Dermis microvascular lymphatic vessel endothelial cell (primary cell): ENCODE measurements around the gene TMEM263. TPM values are rescaled to one million over a fixed set of nuclear protein-coding genes. Genes with fewer than 3 reads are reported as not detected.
"Not testable (repeated sequence)": the region's sequence is repeated elsewhere in the genome, so short reads cannot be mapped to it uniquely, and the experiment has no call there.

ENCODE experiments used
- DNase-seq, 2 donors: peaks; one replicate each; pipeline versions ENCODE4 v3.0.0 to v3.0.0-alpha.2; 2010; ENCODE audit warnings: low read depth in 2 of 2
- total RNA-seq: library from RNA; depleted of rRNA; stranded (reverse); fragments of >200 nt; gene quantifications from 2 replicates; pipeline ENCODE4 v1.2.1, GENCODE V29; 2014

The TMEM263 gene
- total RNA-seq, result 40.6 TPM in 2 replicates

DNA sequence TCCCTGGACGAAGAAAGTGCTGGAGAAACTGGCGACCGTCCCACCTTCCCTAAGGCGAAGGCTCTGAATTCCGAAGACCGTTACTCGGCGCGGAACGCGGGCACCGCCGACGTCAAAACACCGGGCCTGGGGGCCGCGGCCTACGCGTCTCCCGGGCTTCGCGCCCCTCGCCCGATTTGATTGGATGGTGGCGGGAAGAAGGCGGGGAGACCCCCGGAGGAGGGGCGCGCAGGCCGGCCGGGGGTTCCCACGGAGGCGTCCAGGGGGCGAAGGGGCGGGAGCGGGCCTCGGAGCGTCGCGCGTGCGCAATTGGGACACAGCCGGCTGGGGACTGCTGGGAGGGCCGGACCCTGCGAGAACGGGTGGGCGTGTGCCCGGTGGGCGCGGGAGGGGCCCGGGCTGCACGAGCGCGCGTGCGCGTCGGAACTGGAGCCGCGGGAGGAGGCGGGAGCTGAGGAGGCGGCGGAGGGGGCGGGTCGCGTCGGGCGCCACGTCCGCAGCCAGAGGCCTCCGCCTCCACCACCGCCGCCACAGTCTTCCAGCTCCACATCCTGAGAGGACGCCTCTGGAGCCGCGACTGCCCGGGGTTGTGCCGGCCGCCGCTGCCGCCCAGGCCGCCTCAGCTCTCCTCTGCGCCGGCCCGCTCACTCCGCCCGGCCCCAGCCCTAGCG, at the start of gene TMEM263:
Gene TMEM263 (plus strand): TSS at position 531 of the 671 bp plus-strand sequence. CDS start 11,210 bp downstream, outside the sequence.
- DNase-seq, result peak; percentile 88 to 98

DNA sequence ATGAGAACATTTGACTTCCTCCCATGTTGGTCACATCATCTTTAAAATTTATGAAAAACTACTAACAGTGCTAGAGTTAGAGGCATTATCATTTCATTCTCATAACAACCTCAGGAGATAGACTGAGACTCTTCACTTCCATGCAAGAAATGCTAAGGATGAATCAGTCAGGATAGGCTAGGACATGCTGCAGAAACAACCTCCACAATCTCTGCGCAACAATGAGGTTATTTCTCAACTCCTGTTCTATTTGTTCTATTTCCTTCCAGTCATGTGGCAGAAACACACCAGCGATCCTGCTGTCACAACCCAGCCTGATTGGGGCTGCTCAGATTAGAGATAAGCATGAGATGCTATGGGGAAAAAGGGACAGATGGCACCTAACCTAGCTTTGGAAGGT, 49.0 kb upstream of the TMEM263 start:
- DNase-seq, result no peak

GRCh38 chr12:106907411-106907810, 48.3 kb upstream of the TMEM263 start:
- no peak for DNase-seq

GRCh38 chr12:106907846-106908245, 47.9 kb upstream of the TMEM263 start:
- DNase-seq, result no peak

DNA sequence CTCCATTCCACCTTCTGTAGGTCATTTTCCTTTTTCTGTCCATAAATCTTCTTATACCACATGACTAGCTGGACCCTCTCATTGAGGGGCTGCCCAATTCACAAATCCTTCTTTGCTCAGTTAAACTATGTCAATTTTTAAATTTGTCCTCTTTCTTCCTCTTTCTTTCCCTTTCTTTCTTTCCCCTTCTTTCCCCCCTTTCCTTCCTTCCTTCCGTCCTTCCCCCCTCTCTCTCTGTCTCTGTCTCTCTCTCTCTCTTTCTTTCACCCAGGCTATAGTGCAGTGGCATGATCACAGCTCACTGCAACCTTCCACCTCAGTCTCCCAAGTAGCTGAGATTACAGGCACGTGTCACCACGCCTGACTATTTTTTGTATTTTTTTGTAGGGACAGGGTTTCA, 47.1 kb upstream of the TMEM263 start:
- DNase-seq, result no peak

GRCh38 chr12:106910202-106910601, 45.5 kb upstream of the TMEM263 start:
- no peak for DNase-seq

DNA sequence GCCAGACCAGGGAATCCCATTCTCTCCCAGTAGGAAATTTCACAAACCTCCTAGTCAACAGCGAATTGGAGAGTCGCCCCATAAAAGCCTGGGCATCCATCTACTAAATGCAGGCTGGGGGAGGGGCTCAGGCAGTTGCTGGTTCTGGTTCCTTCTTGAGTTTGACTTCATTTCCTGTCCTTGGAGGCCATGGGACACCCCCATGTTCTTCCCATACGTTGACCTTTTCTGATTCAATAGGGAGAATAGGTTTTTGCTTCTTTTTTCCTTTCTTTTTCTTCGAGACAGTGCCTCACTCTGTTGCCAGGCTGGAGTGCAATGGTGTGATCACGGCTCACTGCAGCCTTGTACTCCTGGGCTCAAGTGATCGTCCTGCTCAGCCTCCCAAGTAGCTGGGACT, 44.1 kb upstream of the TMEM263 start:
- no peak for DNase-seq

DNA sequence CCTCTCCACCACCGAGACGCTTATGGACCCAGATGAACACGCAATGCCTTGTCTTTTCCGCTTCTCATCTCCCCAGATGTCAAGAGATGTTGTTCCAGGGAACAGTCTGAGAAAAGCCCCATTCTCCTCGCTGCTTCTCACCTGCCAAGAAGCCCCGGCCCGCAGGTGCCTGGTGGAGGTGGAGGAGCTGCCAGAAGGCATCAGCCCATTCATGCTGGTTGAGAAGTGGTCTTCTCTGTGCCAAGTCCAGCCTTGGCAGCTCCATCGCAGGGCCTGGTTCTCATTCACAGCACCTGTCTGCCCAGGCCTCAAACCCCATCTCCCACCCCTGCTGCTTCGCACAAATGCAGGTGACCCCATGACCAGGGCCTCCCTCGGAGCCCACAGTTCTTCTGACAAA, 42.3 kb upstream of the TMEM263 start:
- no peak for DNase-seq

- no peak for DNase-seq
Measured at GRCh38 chr12:106914796-106915634, 40.7 kb upstream of the TMEM263 start.

- DNase-seq, result no peak
Measured at GRCh38 chr12:106915635-106916026, 40.1 kb upstream of the TMEM263 start.

DNA sequence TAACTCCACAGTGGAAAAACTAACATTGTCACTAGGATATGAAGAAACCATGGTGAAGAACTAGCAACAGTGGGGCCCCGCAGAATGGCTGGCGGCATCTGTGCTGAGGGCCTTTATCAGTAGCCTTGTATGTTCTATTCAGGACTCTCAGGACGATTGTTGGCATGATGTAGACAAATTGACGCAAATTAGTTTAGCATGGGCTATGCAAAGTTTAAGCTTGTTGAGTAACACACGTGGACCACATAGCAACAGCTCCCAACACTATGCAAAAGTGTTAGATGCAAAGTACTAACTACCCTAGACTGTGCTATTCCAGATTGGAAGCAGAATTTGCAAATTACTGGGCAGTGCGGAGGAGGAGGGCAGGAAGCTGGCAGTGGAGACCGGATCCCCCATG, 38.2 kb upstream of the TMEM263 start:
- DNase-seq, result peak; percentile 21 to 35

GRCh38 chr12:106918746-106919145, 37.0 kb upstream of the TMEM263 start:
- peak; percentile 41 to 51 for DNase-seq

DNA sequence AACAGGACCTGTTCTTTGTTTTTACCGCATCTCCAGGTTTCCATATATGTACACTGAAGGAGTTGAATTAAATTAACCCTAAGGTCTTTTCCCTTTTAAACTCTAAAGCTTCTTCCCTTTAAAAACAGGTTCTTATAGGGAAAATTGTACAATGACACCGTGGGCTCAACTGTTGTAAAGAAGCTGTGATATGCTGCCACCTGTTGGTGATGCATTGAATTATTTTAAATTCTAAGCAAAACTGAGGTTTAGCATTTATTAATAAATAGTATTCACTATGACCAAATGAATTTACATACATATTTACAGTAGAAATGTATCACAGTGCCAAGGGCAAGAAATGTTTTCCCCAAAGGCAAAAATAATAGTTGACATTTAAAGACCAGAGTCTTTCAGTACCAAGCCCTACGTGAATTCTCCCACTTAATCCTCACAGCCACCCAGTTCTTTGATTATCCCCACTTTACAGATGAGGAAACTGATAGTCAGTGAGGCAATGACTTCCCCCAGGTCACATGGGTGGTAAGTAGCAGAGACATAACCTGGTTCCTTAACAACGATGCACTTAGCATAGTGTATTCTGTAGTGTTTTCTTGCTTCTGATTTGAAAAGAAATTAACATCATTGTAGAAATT, 35.7 kb upstream of the TMEM263 start:
- peak; percentile 51 to 63 for DNase-seq

GRCh38 chr12:106921976-106922375, 33.7 kb upstream of the TMEM263 start:
- not testable (repeated sequence) for DNase-seq

DNA sequence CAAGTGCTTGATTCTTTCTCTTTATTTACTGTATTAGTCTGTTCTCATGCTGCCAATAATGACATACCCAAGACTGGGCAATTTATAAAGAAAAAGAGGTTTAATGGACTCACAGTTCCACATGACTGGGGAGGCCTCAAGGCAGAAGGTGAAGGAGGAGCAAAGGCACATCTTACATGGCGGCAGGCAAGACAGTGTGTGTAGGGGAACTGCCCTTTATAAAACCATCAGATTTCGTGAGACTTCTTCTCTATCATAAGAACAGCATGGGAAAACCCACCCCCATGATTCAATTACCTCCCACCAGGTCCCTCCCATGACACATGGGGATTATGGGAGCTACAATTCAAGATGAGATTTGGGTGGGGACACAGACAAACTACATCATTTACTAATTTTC, 32.1 kb upstream of the TMEM263 start:
- DNase-seq, result not testable (repeated sequence)

- no peak for DNase-seq
Measured at GRCh38 chr12:106924268-106924861, 31.3 kb upstream of the TMEM263 start.

DNA sequence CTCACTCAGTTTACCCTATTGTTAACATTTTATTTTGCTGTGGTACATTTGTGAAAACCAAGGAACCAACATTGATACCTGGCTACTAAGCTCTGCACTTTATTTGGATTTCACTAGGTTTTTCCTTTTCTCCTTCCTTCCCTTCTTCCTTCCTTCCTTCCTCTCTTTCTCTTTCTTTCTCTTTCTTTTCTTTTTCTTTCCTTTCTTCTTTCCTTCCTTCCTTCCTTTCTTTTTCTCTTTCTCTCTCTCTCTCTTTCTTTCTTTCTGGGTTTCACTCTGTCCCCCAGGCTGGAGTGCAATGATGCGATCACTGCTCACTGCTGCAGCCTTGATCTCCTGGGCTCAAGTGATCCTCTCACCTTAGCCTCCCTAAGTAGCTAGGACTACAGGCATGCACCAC, 29.1 kb upstream of the TMEM263 start:
- DNase-seq, result no peak

DNA sequence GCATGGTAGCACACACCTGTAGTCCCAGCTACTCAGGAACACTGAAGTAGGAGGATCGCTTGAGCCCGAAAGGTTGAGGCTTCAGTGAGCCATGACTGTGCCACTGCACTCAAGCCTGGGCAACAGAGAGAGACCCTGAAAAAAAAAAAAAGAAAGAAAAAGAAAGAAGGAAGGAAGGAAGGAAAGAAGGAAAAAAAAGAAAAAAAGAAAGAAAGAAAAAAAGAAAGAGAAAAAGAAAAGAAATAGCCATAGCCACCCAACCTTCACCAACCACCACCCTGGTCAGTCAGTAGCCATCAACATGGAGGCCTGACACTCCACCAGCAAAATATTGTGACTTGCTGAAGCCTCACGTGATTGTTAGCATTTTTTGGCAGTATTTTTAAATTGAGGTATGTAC, 21.4 kb upstream of the TMEM263 start:
- no peak for DNase-seq

DNA sequence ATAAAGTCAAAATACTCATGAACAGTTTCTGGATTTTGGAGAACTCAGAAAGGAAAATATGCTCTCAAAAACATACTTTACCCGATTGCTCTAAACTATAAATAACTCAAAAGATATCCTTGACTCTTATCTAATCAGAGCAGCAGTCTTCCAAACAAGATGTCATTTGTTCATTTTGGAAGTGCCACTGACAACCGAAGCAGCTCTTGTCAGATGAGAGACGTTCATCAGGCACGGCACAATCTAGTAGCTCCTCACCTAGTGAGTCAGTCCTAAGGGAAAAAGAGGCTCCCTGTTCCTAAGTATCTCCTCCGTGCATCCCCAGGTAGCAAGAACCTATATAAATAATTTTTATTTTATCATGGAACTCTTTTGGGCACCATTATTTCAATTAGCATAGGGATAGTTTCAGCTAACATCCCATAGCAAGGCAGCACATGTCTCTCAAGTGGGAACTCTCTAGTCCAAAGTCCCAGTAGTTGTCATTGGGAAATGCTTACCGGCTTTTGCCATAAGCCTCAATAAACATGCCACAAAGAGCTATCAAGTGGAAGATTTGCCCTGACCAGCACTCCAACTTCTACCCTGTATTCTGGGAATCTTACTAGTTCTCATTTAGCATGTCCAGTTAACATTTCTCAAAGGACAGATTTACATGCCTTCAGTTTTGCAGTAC, 14.1 kb upstream of the TMEM263 start:
- DNase-seq, result no peak

- DNase-seq, result no peak
Measured at GRCh38 chr12:106942775-106943174, 12.9 kb upstream of the TMEM263 start.

DNA sequence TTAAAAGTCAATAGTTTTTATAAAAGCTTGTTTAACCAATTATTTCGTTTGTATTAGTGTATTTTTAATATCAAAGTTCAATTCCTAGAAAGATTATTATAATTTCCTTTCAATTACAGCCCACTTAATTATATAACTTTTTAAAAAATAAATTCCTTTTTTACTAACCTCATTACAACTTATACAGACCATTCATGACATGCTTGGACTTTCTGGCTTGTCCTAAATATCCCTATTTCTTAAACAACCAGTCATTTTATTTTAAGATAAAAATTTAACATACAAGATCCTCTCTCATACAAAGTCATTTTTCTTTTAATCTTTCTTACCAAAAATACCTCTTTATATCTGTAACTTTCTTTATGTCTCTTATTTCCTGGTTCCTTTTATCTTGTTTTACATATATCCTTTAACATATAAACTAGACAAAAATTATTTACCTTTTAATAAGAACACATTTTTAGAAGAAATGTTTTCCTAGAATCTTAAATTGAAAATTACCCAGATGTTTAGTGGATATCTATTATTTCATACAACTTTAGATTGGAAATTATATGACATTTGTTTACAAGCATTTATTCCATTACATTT, 10.4 kb upstream of the TMEM263 start:
- DNase-seq, result no peak
